Measurements from ENCODE around the gene STING1. TPM values are rescaled to one million over a fixed set of nuclear protein-coding genes. Genes with fewer than 3 reads are reported as not detected.

The STING1 gene
- polyA plus RNA-seq, 1 donor from 2014 or later = 0.12 TPM

GRCh38 chr5:139473105-139473504 is 9.5 kb downstream of the STING1 start:
- Histone ChIP-seq H2AFZ (ENCODE audit: low read depth, low read length) (no peak overlapping the region), H3K9me2 (ENCODE audit: insufficient read depth, low read length) (no peaks in the 10 kb centered on the region), H3K27me3 (ENCODE audit: insufficient read depth, low read depth, low read length) (no peaks in the 10 kb centered on the region), H3K4me3 (ENCODE audit: low read length) (no peak overlapping the region), H3K9me3 (ENCODE audit: low read length) (no peaks in the 10 kb centered on the region), H3K9ac (ENCODE audit: low read length) (no peak overlapping the region), H3K27ac (ENCODE audit: low read length) (no peak overlapping the region), H3K79me2 (replicated peaks; ENCODE audit: insufficient read depth, low read length) (no peaks in the 10 kb centered on the region), H3K4me2 (ENCODE audit: low read length) (no peak overlapping the region), H4K20me1 (ENCODE audit: insufficient read depth) (no peaks in the 10 kb centered on the region), H3K36me3 (ENCODE audit: insufficient read depth, low read length) (no peaks in the 10 kb centered on the region), H3F3A (ENCODE audit: insufficient read depth, low read length, poor library complexity, severe bottlenecking) (no peaks in the 10 kb centered on the region)
- TF ChIP-seq SMC3 (conservative IDR thresholded peaks at IDR 0.05; ENCODE audit: poor library complexity) (no peak), EZH2 (IDR thresholded peaks at IDR 0.05; ENCODE audit: borderline replicate concordance, insufficient read depth, low read length, poor library complexity, severe bottlenecking) (no peak), REST (IDR thresholded peaks at IDR 0.05; ENCODE audit: borderline replicate concordance) (no peak), CTCF (IDR thresholded peaks at IDR 0.05; ENCODE audit: poor library complexity, severe bottlenecking) (no peak), POLR2AphosphoS5 (IDR thresholded peaks at IDR 0.05) (no peak), TAF1 (IDR thresholded peaks at IDR 0.05; ENCODE audit: low read depth) (no peak), EP300 (conservative IDR thresholded peaks at IDR 0.05; ENCODE audit: poor library complexity, severe bottlenecking) (no peak), MXI1 (conservative IDR thresholded peaks at IDR 0.05; ENCODE audit: poor library complexity, severe bottlenecking) (no peak), RAD21 (conservative IDR thresholded peaks at IDR 0.05) (no peak)

- no peak for TF ChIP-seq REST (IDR thresholded peaks at IDR 0.05; ENCODE audit: borderline replicate concordance)
- no peak for TF ChIP-seq POLR2AphosphoS5 (IDR thresholded peaks at IDR 0.05)
- no peak for TF ChIP-seq EZH2 (IDR thresholded peaks at IDR 0.05; ENCODE audit: borderline replicate concordance, insufficient read depth, low read length, poor library complexity, severe bottlenecking)
- TF ChIP-seq EP300 (conservative IDR thresholded peaks at IDR 0.05; ENCODE audit: poor library complexity, severe bottlenecking) = no peak
- no peak for TF ChIP-seq CTCF (IDR thresholded peaks at IDR 0.05; ENCODE audit: poor library complexity, severe bottlenecking)
- TF ChIP-seq TAF1 (IDR thresholded peaks at IDR 0.05; ENCODE audit: low read depth) = no peak
- no peak for TF ChIP-seq RAD21 (conservative IDR thresholded peaks at IDR 0.05)
- TF ChIP-seq MXI1 (conservative IDR thresholded peaks at IDR 0.05; ENCODE audit: poor library complexity, severe bottlenecking) = no peak
- TF ChIP-seq SMC3 (conservative IDR thresholded peaks at IDR 0.05; ENCODE audit: poor library complexity) = no peak
- Histone ChIP-seq H3K79me2 (replicated peaks; ENCODE audit: insufficient read depth, low read length) (no peaks in the 10 kb centered on the region), H4K20me1 (ENCODE audit: insufficient read depth) (no peaks in the 10 kb centered on the region), H3F3A (ENCODE audit: insufficient read depth, low read length, poor library complexity, severe bottlenecking) (no peaks in the 10 kb centered on the region), H3K4me2 (ENCODE audit: low read length) (no peak overlapping the region), H3K36me3 (ENCODE audit: insufficient read depth, low read length) (no peaks in the 10 kb centered on the region), H3K4me3 (ENCODE audit: low read length) (no peak overlapping the region), H3K9me3 (ENCODE audit: low read length) (no peaks in the 10 kb centered on the region), H2AFZ (ENCODE audit: low read depth, low read length) (no peak overlapping the region), H3K9ac (ENCODE audit: low read length) (no peak overlapping the region), H3K9me2 (ENCODE audit: insufficient read depth, low read length) (no peaks in the 10 kb centered on the region), H3K27ac (ENCODE audit: low read length) (no peak overlapping the region), H3K27me3 (ENCODE audit: insufficient read depth, low read depth, low read length) (no peaks in the 10 kb centered on the region)
These were observed 10.1 kb downstream of the STING1 start for GRCh38 chr5:139472386-139473030.
